ENCODE measurements around the gene FRAS1. TPM values are rescaled to one million over a fixed set of nuclear protein-coding genes. Genes with fewer than 3 reads are reported as not detected.
"Not testable (repeated sequence)": the region's sequence is repeated elsewhere in the genome, so short reads cannot be mapped to it uniquely, and the experiment has no call there.

The FRAS1 gene
- polyA plus RNA-seq, 3 donors from 2014 or later, result not detected

DNA sequence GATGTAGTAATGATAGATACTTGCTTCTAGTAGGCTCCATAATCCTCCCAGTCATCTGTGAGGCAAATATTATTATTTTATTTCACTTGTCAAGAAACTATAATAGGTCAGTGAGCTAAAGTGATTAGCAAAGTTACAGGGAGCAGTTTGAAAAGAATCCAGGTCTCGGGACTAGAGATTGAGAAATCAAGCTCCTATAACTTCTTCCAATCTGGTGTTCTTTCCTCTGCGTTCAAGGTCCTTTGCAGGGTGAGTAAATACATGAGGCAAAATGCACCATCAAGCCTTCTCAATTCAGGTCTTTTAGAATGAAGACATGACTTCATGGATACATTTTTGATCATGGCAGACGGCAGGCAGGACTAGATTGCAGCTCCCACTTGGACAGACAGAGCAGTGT is 150.4 kb downstream of the FRAS1 start:
- peaks cover 4 to 9% (median 6%) of the 10 kb centered on the region in 3 donors for H3K27me3 Mint-ChIP-seq (ENCODE audit: low read depth in 3 of 3)
- no peak overlapping the region for H3K27ac Mint-ChIP-seq
- H3K36me3 Mint-ChIP-seq, result no peaks in the 10 kb centered on the region
- H3K4me3 Mint-ChIP-seq, result no peak overlapping the region
- H3K9me3 Mint-ChIP-seq, result peaks cover 0 to 4% (median 0%) of the 10 kb centered on the region in 6 donors
- no peak for DNase-seq
- H3K4me1 Mint-ChIP-seq, result no peaks in the 10 kb centered on the region

DNA sequence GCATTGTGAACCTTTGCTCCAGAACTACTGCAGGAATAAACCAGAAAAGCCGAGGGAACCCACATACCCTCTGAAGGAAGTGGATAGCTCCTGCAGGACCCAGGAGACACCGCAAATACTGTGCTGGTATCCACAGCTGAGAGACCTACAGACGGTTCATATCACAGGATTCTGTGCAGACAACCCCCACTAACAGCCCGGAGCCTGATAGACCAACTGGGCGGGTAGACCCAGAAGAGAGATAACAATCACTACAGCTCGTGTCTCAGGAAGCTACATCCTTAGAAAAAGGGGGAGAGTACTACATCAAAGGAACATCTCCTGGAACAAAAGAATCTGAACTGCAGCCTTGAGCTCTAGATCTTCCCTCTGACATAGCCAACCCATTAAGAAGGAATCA is 150.8 kb downstream of the FRAS1 start:
- H3K9me3 Mint-ChIP-seq, result peaks cover 0 to 3% (median 0%) of the 10 kb centered on the region in 6 donors
- no peak for DNase-seq
- H3K27me3 Mint-ChIP-seq (ENCODE audit: low read depth in 3 of 3), result peaks cover 4 to 9% (median 6%) of the 10 kb centered on the region in 3 donors
- no peaks in the 10 kb centered on the region for H3K4me1 Mint-ChIP-seq
- H3K36me3 Mint-ChIP-seq, result no peaks in the 10 kb centered on the region
- H3K4me3 Mint-ChIP-seq, result no peak overlapping the region
- no peak overlapping the region for H3K27ac Mint-ChIP-seq

DNA sequence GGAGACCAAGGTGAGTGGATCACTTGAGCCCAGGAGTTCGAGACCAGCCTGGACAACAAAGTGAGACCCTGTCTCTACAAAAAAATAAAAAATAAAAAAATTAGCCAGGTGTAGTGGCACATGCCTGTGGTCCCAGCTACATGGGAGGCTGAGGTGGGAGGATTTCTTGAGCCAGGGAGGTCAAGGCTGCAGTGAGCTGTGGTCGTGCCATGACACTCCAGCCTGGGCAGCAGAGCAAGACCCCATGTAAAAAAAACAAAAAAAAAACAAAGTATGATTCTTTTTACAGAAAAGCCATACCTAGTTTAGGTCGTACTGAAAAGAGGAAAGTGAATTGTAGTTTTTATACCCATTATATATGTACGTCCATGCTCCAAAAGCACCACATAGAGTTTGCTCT is 151.8 kb downstream of the FRAS1 start:
- not testable (repeated sequence) for H3K9me3 Mint-ChIP-seq; H3K27ac Mint-ChIP-seq; H3K36me3 Mint-ChIP-seq; DNase-seq; H3K27me3 Mint-ChIP-seq (ENCODE audit: low read depth in 3 of 3); H3K4me1 Mint-ChIP-seq; H3K4me3 Mint-ChIP-seq

DNA sequence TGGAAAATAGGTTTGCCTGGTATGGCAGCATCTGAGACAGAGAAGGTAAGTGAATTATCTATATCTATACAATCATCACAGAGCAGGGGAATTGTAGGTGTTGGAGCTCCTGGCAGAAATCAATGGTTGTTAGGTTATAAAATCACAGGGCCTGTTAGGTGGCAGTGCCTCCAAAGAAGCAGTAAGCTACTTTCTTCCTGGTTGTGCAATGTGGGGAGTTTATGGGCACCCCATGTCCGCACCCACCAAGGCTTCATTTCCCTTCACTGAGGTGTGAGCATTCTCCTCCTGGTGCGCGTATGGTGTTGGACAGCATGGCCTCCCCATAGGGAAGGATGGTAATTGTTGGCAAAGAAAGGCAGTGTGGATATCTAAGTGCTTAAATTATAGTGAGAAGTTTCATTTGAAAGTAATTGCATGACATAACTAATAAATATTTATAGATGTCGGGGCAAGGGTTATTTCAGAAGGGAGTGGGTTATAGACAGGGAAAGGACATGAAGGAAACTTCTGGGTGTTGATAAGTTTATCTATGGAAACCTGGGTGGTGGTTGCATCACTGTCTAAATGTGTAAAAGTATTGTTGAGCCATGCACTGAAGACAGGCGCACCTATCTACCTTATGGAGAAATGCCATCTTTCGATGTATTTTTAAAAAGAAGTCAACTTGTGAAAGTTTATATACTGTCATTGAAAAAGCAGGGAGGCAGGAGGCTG is 153.7 kb downstream of the FRAS1 start:
- Mint-ChIP-seq H3K4me3 (no peak overlapping the region), H3K27ac (no peak overlapping the region), H3K36me3 (no peaks in the 10 kb centered on the region)

DNA sequence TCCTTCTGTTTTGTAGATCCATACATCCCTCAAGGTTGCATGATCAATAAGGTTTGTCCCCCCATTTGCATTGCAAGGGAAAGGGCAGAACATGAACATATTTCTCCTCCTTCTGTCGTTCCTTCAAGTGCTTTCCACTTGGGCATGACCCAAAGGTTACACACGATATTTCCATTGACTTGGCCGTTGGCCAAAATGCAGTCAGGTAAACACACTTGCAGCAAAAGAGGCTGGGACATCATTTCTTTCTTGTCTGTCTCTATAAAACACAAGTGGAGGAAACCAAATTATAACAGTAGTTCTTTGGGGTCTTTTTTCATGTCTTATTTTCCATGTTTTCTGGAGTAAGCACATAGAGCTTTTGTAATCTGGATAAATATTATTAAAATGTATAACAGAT is 156.1 kb downstream of the FRAS1 start:
- Mint-ChIP-seq H3K9me3 (no peaks in the 10 kb centered on the region), H3K4me3 (no peak overlapping the region), H3K27ac (no peak overlapping the region), H3K27me3 (ENCODE audit: low read depth in 3 of 3) (peaks cover 0 to 3% (median 1%) of the 10 kb centered on the region in 3 donors), H3K4me1 (no peaks in the 10 kb centered on the region), H3K36me3 (no peaks in the 10 kb centered on the region)
- DNase-seq, result no peak

More for the DNA sequence above, 153.7 kb downstream of the FRAS1 start:
- H3K4me1 Mint-ChIP-seq, result no peaks in the 10 kb centered on the region
- H3K9me3 Mint-ChIP-seq, result no peaks in the 10 kb centered on the region
- H3K27me3 Mint-ChIP-seq (ENCODE audit: low read depth in 3 of 3), result peaks cover 0 to 3% (median 3%) of the 10 kb centered on the region in 3 donors
- no peak for DNase-seq

DNA sequence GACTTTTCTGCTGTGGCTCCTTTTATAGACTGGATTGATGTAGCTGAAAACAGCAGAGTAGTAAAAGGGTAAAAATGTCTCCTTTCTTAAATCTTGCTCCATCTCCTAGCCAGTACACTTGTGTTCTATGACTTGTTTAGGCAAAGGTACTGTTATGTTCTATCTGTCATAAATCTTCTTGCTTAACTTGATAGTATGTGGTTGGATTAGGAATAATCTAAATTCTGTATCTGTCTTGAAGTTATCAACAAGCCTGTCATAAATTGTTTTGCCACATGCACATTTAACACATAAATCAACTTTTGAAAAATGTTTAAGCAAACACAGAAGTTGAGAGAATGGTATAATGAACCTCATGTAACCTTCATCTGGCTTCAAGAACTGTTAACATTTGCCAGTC is 157.0 kb downstream of the FRAS1 start:
- Mint-ChIP-seq H3K27ac (no peak overlapping the region), H3K36me3 (no peaks in the 10 kb centered on the region), H3K9me3 (no peaks in the 10 kb centered on the region), H3K27me3 (ENCODE audit: low read depth in 3 of 3) (peaks cover 0 to 3% (median 1%) of the 10 kb centered on the region in 3 donors), H3K4me3 (no peak overlapping the region), H3K4me1 (no peaks in the 10 kb centered on the region)
- no peak for DNase-seq

DNA sequence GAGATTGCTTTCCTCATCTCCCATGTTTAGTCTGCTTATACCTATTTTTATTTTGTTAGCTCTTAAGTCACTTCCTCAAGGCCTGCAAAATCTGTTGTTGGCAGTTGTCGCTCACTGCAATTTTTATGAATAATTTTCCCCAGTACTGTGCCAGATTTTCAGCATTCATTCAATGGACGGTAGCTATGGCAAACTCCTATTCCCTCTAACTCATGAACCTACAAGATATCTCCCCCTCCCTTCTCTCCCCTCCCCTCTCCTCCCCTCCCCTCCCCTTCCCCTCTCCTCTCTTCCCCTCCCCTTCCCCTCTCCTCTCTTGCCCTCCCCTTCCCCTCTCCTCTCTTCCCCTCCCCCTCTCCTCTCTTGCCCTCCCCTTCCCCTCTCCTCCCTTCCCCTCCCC is 160.4 kb downstream of the FRAS1 start:
- no peaks in the 10 kb centered on the region for H3K4me1 Mint-ChIP-seq

DNA sequence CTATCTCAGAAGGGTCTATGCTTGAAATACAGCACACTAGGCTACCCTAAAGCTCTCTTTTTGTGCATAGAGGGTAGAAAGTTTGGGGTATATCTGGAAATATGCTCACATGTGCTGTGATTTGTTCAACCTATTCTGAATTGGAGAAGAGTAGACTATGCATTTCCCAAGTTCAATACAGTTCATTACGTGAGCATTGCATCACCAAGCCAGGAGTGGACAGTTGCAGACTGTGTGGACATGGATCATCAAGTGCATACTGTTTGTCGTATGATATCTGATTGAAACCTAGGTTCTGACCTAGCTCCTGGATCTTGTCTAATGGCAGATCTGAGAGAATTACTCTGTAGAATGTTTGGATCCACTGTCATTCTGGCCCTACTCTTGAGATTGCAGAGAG is 161.1 kb downstream of the FRAS1 start:
- no peak overlapping the region for H3K27ac Mint-ChIP-seq
- H3K4me3 Mint-ChIP-seq, result no peak overlapping the region
- DNase-seq, result no peak
- H3K4me1 Mint-ChIP-seq, result no peaks in the 10 kb centered on the region
- peaks cover 0 to 2% (median 2%) of the 10 kb centered on the region in 3 donors for H3K27me3 Mint-ChIP-seq (ENCODE audit: low read depth in 3 of 3)
- H3K36me3 Mint-ChIP-seq, result no peaks in the 10 kb centered on the region
- peaks cover 0 to 2% (median 0%) of the 10 kb centered on the region in 6 donors for H3K9me3 Mint-ChIP-seq

More for the DNA sequence above, 160.4 kb downstream of the FRAS1 start:
- Mint-ChIP-seq H3K9me3 (peaks cover 0 to 2% (median 0%) of the 10 kb centered on the region in 6 donors), H3K27ac (no peak overlapping the region), H3K27me3 (ENCODE audit: low read depth in 3 of 3) (peaks cover 0 to 2% (median 2%) of the 10 kb centered on the region in 3 donors), H3K4me3 (no peak overlapping the region), H3K36me3 (no peaks in the 10 kb centered on the region)
- DNase-seq, result no peak

DNA sequence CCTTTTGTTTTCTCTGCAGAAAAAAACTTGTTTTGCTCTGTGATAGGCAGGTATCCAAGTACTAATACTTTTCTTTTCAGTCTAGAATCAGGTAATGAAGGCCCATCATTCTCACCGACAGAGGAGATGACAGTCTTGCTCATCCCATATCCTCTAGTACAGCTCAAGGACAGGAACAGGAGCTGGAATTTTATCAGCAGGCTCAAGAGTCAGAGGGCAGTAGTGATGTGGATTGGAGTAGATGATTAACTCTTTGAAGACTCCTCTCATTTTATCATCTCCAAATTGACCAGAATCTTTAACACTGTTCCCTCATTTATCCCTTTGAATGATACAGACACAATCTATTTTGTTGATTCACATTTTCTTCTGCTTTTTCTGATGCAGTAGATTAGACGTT is 162.7 kb downstream of the FRAS1 start:
- H3K36me3 Mint-ChIP-seq, result no peaks in the 10 kb centered on the region
- H3K27me3 Mint-ChIP-seq (ENCODE audit: low read depth in 3 of 3), result peaks cover 0 to 4% (median 2%) of the 10 kb centered on the region in 3 donors
- H3K9me3 Mint-ChIP-seq, result peaks cover 0 to 2% (median 0%) of the 10 kb centered on the region in 6 donors
- H3K4me3 Mint-ChIP-seq, result no peak overlapping the region
- no peaks in the 10 kb centered on the region for H3K4me1 Mint-ChIP-seq
- DNase-seq, result no peak
- no peak overlapping the region for H3K27ac Mint-ChIP-seq

DNA sequence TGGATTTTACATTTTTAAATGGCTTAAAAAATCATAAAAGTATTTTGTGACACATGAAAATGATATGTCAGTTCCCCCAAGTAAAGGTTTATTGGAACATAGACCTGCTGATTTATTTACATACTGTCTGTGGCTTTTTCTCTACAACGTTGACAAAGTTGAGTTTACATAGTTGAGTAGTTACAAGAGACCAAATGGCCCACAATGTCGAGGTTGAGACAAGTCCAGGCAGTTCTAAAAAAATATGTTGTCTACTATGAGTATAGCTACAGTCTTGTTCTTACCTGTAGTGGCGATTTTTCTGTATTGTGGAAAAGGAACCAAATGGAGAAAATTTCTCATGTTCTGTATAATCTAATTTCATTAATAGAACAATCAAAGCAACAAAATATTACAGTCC is 163.2 kb downstream of the FRAS1 start:
- Mint-ChIP-seq H3K27me3 (ENCODE audit: low read depth in 3 of 3) (peaks cover 0 to 4% (median 2%) of the 10 kb centered on the region in 3 donors), H3K27ac (no peak overlapping the region), H3K4me3 (no peak overlapping the region)

DNA sequence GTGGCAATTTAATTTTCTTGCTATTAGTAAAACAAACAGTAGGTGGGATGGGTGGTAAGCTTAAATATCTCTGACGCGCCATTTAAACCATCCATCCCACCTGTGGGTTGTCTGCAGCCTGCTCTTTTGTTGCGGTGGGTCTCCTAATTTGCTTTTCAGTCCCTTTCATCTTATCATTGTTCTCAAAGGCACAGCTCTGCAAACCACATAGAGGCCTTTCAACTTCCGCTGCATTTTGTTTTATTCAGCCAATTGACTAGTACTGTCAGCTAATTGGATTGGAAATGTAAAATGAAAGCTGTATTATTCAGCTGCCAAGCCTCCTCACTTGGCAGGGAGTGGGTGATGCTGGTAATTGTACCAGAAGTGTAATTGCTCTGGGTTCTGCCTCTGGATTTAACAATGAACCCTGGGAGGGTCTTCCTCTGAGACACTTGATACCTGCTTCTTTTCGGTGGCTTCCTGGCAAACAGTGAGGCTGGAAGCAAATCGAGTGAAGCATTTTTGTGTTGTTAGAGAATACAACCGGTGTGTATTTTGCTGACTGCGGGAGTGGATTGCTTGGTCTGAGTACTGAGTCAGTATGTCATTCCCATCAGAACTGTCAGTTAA is 165.6 kb downstream of the FRAS1 start:
- no peaks in the 10 kb centered on the region for H3K36me3 Mint-ChIP-seq
- DNase-seq, result no peak
- no peaks in the 10 kb centered on the region for H3K4me1 Mint-ChIP-seq
- H3K27me3 Mint-ChIP-seq (ENCODE audit: low read depth in 3 of 3), result peaks cover 0 to 5% (median 2%) of the 10 kb centered on the region in 3 donors
- peaks cover 0 to 13% (median 9%) of the 10 kb centered on the region in 6 donors for H3K9me3 Mint-ChIP-seq
- no peak overlapping the region for H3K4me3 Mint-ChIP-seq
- H3K27ac Mint-ChIP-seq, result no peak overlapping the region

More for the DNA sequence above, 163.2 kb downstream of the FRAS1 start:
- peaks cover 0 to 2% (median 0%) of the 10 kb centered on the region in 6 donors for H3K9me3 Mint-ChIP-seq
- no peak for DNase-seq
- no peaks in the 10 kb centered on the region for H3K36me3 Mint-ChIP-seq
- no peaks in the 10 kb centered on the region for H3K4me1 Mint-ChIP-seq

DNA sequence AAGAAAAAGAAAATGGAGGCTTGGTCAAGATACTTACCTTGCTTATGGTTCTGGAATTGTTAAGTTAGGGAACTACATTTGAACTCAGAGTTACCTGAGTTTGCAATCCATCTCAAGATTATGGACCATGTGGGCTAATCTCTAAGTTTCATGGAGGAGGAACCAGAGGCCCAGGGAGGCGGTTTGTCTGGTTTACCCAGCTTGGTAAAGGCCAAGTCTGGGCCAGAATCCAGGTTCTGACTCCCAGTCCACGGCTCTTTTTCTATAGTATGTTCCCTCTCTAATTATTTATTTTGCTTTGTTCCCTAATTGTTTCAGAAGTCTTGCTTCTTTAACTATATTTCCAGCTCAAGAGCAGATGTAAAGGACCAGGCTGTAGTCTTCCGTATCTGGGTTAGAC is 168.1 kb downstream of the FRAS1 start:
- Mint-ChIP-seq H3K27me3 (ENCODE audit: low read depth in 3 of 3) (peaks cover 1 to 9% (median 4%) of the 10 kb centered on the region in 3 donors), H3K27ac (no peak overlapping the region), H3K36me3 (no peaks in the 10 kb centered on the region), H3K4me3 (no peak overlapping the region), H3K4me1 (no peaks in the 10 kb centered on the region), H3K9me3 (peaks cover 0 to 13% (median 9%) of the 10 kb centered on the region in 6 donors)
- DNase-seq, result no peak

DNA sequence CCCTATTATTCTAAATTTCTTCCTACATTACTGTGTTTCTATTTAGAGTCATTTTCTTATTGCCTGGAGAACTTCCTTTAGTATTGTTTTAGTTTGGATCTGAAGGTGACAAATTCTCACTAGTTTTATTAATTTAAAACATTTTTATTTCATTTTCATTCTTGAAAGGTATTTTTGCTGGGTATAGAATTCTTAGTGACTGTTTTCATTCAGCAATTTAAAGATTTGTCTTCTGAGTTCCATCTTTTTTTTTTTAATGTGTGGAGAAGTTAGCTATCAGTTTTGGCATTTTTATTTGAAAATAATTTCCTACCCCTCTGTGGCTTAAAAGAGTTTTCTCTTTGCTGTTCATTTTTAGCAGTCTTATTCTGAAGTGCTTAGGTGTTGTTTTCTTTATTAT is 169.2 kb downstream of the FRAS1 start:
- no peaks in the 10 kb centered on the region for H3K4me1 Mint-ChIP-seq
- H3K9me3 Mint-ChIP-seq, result peaks cover 0 to 13% (median 9%) of the 10 kb centered on the region in 6 donors
- no peaks in the 10 kb centered on the region for H3K36me3 Mint-ChIP-seq
- peaks cover 1 to 9% (median 2%) of the 10 kb centered on the region in 3 donors for H3K27me3 Mint-ChIP-seq (ENCODE audit: low read depth in 3 of 3)
- DNase-seq, result no peak
- H3K27ac Mint-ChIP-seq, result no peak overlapping the region
- no peak overlapping the region for H3K4me3 Mint-ChIP-seq

DNA sequence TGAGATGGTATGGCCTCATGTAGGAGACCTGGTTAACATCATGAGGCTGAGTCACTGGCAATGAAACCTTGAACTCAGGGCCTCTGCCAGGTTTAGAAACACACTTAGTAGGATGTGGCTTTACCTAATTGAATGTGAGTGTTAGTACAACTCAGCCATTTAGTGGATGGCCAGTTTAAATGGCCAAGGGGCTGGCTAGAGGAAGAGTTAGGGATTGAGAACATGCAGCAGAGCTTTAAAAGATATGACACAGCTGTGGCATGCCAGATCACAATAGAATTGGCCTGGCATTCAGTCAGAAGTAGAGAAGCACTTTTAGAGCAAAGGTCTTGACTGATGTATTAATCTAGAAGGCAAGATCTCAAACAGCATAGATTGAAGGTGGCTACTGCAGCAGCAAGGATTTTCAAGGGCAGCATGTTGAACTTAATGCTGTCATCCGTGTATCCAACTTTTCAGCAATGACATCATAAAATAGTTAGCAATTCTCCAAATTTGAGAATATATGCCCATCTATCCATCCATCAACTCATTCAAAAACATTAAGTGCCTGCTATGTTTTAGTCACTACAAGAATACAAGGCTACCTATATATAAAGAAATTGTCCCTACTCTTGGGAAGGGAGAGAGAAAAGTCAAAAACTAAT is 170.4 kb downstream of the FRAS1 start:
- H3K36me3 Mint-ChIP-seq, result no peaks in the 10 kb centered on the region

More for the DNA sequence above, 170.4 kb downstream of the FRAS1 start:
- no peak for DNase-seq
- Mint-ChIP-seq H3K9me3 (peaks cover 0 to 13% (median 9%) of the 10 kb centered on the region in 6 donors), H3K27me3 (ENCODE audit: low read depth in 3 of 3) (peaks cover 1 to 8% (median 2%) of the 10 kb centered on the region in 3 donors), H3K4me3 (no peak overlapping the region), H3K4me1 (no peaks in the 10 kb centered on the region), H3K27ac (no peak overlapping the region)

All from immature natural killer cell (primary cell).